PC-9 (cell line): ENCODE data around the gene TEKTIP1. TPM values are rescaled to one million over a fixed set of nuclear protein-coding genes. Genes with fewer than 3 reads are reported as not detected.

ENCODE experiments used
- BruUV-seq: library from RNA; stranded (reverse); fragments of 400-500 nt; replicated peaks from 2 replicates; lab custom pipeline; 2021; lab: Mats Ljungman, UMichigan
- CTCF ChIA-PET: fragments of 300-600 bp; sonication (Branson Sonifier 250); formaldehyde crosslinking; loops from one replicate; lab custom pipeline; 2022; ENCODE audit warnings: antibody characterized with exemption; lab: Charles Lee
- POLR2A ChIA-PET: fragments of 300-600 bp; sonication (Branson Sonifier 250); formaldehyde crosslinking; loops from one replicate; lab custom pipeline; 2022; ENCODE audit warnings: antibody characterized with exemption; ENCODE audit not compliant: unreplicated experiment; lab: Charles Lee
- DNase-seq, 2 experiments: peaks; one replicate each; pipeline versions ENCODE4 v3.0.0 to v3.0.0-alpha.2; 2015 to 2022; ENCODE audit warnings: mixed read lengths in 1 of 2
- H2AFZ ChIP-seq: fragments of 200-600 bp; sonication (generic); 2 replicates; pipeline ENCODE4 v1.8.1; 2017; ENCODE audit warnings: antibody characterized with exemption
- H3F3A ChIP-seq: fragments of 200-600 bp; sonication (generic); 2 replicates; pipeline ENCODE4 v1.8.1; 2017; ENCODE audit warnings: antibody characterized with exemption, mild to moderate bottlenecking, low read depth; ENCODE audit not compliant: insufficient read depth
- H3K27ac ChIP-seq: fragments of 200-600 bp; sonication (generic); 2 replicates; pipeline ENCODE4 v1.6.1; 2016; ENCODE audit warnings: mixed run types
- H3K27me3 ChIP-seq: fragments of 200-600 bp; sonication (generic); 2 replicates; pipeline ENCODE4 v1.6.1; 2016; ENCODE audit warnings: low read depth, mixed run types; ENCODE audit not compliant: insufficient read depth
- H3K36me3 ChIP-seq: fragments of 200-600 bp; sonication (generic); 2 replicates; pipeline ENCODE4 v1.6.1; 2016; ENCODE audit warnings: low read depth, mixed run types
- H3K4me1 ChIP-seq: fragments of 200-600 bp; sonication (generic); replicated peaks from 2 replicates; pipeline ENCODE4 v1.6.1; 2016; ENCODE audit warnings: mixed run types; ENCODE audit not compliant: insufficient read depth
- H3K4me2 ChIP-seq: fragments of 200-600 bp; sonication (generic); 2 replicates; pipeline ENCODE4 v1.6.1; 2017; ENCODE audit warnings: mixed run types
- H3K4me3 ChIP-seq: fragments of 200-600 bp; sonication (generic); 2 replicates; pipeline ENCODE4 v1.6.1; 2016; ENCODE audit warnings: mixed run types
- H3K79me2 ChIP-seq: fragments of 200-600 bp; sonication (generic); 2 replicates; pipeline ENCODE4 v1.6.1; 2017; ENCODE audit warnings: low read depth, mixed run types
- H3K9me2 ChIP-seq: fragments of 200-600 bp; sonication (generic); 2 replicates; pipeline ENCODE4 v1.8.1; 2017; ENCODE audit warnings: mild to moderate bottlenecking; ENCODE audit not compliant: insufficient read depth
- H3K9me3 ChIP-seq: fragments of 200-600 bp; sonication (generic); 2 replicates; pipeline ENCODE4 v1.8.1; 2016; ENCODE audit warnings: low read depth; ENCODE audit not compliant: insufficient read depth
- H4K20me1 ChIP-seq: fragments of 200-600 bp; sonication (generic); 2 replicates; pipeline ENCODE4 v1.8.1; 2017; ENCODE audit not compliant: insufficient read depth
- CTCF ChIP-seq: fragments of 200-600 bp; sonication (generic); conservative IDR thresholded peaks from 2 replicates; pipeline ENCODE4 v1.6.1; 2017; ENCODE audit warnings: mixed run types, antibody characterized with exemption, mild to moderate bottlenecking, moderate library complexity
- EZH2 ChIP-seq: fragments of 200-600 bp; sonication (generic); IDR thresholded peaks from 2 replicates; pipeline ENCODE4 v1.8.0; 2017; ENCODE audit warnings: antibody characterized with exemption, low read depth
- intact Hi-C: fragments of 100-400 bp; cut with micrococcal nuclease; formaldehyde crosslinking; loops from one replicate; pipeline ENCODE4 v1.10.0; 2022; ENCODE audit not compliant: unreplicated experiment
- total RNA-seq: library from RNA; stranded (reverse); gene quantifications from 2 replicates; pipeline ENCODE4 v1.2.3, GENCODE V29; 2021

The TEKTIP1 gene
- total RNA-seq, 1 experiment from 2014 or later: 4.9 TPM

DNA sequence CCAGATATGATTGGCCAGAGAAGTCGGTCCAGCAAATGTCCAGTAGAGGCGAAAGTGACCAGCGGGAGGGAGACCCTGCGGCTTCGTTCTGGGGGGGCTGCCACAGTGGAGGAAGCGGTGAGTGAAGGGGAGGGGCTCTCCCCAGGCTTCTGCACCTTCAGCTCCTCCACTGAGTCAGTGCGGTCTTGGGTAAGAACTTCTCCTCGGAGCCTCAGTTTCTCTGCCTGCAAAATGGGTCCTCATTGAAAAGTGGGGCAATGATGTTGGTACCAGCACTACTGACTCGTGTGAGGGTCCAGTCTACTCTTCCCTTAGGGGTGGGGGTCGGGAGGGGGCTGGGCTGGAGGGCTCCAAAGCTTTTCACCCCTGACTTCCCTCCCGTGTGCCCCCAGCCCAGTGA lies 50.5 kb downstream of the TEKTIP1 start:
- no peak overlapping the region for H2AFZ ChIP-seq
- CTCF ChIA-PET: no interaction called here
- H3K9me3 ChIP-seq: no peaks in the 10 kb centered on the region
- no TSS peak for BruUV-seq
- TF ChIP-seq EZH2: no peak
- TF ChIP-seq CTCF: no peak
- no peak for DNase-seq
- H3K4me2 ChIP-seq: no peak overlapping the region
- no peaks in the 10 kb centered on the region for H3K36me3 ChIP-seq
- intact Hi-C loops: no loop called here
- POLR2A ChIA-PET: no interaction called here
- H3K79me2 ChIP-seq: no peaks in the 10 kb centered on the region
- H3F3A ChIP-seq: peaks cover 3% of the 10 kb centered on the region; the same call in 1 of the 2 replicates
- peaks cover 11% of the 10 kb centered on the region; the same call in 1 of the 2 replicates for H3K27me3 ChIP-seq
- no peak overlapping the region for H3K27ac ChIP-seq
- no peaks in the 10 kb centered on the region for H4K20me1 ChIP-seq
- no peaks in the 10 kb centered on the region for H3K9me2 ChIP-seq
- no peaks in the 10 kb centered on the region for H3K4me1 ChIP-seq
- H3K4me3 ChIP-seq: no peak overlapping the region

DNA sequence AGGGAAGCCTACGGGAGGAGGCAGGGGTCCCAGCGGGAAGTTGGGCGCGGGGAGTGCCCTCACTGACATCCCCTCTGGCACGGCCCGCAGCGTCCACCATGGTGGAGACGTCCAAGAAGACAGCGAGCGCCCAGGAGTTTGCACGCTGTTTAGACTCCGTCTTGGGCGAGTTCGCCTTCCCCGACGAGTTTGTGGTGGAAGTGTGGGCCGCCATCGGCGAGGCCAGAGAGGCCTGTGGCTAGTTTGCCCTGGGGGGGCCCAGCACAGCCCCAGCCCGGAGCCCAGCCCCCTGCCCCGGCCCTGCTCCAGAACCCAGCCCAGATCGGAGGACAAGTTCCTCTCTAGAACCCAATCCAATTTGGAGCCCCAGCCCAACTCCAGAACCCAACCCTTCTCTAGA lies 51.0 kb downstream of the TEKTIP1 start:
- Histone ChIP-seq H3K36me3 (no peaks in the 10 kb centered on the region), H3K9me3 (no peaks in the 10 kb centered on the region), H3K27me3 (peaks cover 13% of the 10 kb centered on the region; the same call in 1 of the 2 replicates), H3K9me2 (no peaks in the 10 kb centered on the region), H3K4me2 (no peak overlapping the region), H4K20me1 (no peaks in the 10 kb centered on the region), H3K27ac (no peak overlapping the region), H3K4me3 (no peak overlapping the region), H3F3A (peaks cover 3% of the 10 kb centered on the region; the same call in 1 of the 2 replicates), H3K79me2 (no peaks in the 10 kb centered on the region), H2AFZ (no peak overlapping the region), H3K4me1 (no peaks in the 10 kb centered on the region)
- DNase-seq: no peak
- intact Hi-C loops: no loop called here
- ChIA-PET CTCF (no interaction called here), POLR2A (no interaction called here)
- no peak for TF ChIP-seq EZH2
- TF ChIP-seq CTCF: no peak
- BruUV-seq: no TSS peak

- POLR2A ChIA-PET: no interaction called here
- CTCF ChIA-PET: interaction anchor here (0.6 kb wide), 1 partner anchor 362 kb away, joined by 3 read pairs; no protein-coding TSS in a partner anchor
Observed at GRCh38 chr19:3590991-3591659, 52.2 kb downstream of the TEKTIP1 start.

More at GRCh38 chr19:3590991-3591659, 52.2 kb downstream of the TEKTIP1 start:
- no peak overlapping the region for H3K4me3 ChIP-seq
- peaks cover 13% of the 10 kb centered on the region; the same call in 1 of the 2 replicates for H3K27me3 ChIP-seq
- H3K36me3 ChIP-seq: no peaks in the 10 kb centered on the region
- intact Hi-C loops: no loop called here
- H3K9me3 ChIP-seq: no peaks in the 10 kb centered on the region
- H2AFZ ChIP-seq: no peak overlapping the region
- no peak overlapping the region for H3K27ac ChIP-seq
- no peaks in the 10 kb centered on the region for H3K4me1 ChIP-seq
- no peaks in the 10 kb centered on the region for H3K9me2 ChIP-seq
- H3K79me2 ChIP-seq: no peaks in the 10 kb centered on the region
- no TSS peak for BruUV-seq
- no peak for DNase-seq
- no peaks in the 10 kb centered on the region for H4K20me1 ChIP-seq
- H3F3A ChIP-seq: peaks cover 3% of the 10 kb centered on the region; the same call in 1 of the 2 replicates
- H3K4me2 ChIP-seq: no peak overlapping the region
- TF ChIP-seq EZH2 (no peak), CTCF (no peak)
